ENCODE results near the gene LBP. TPM values are rescaled to one million over a fixed set of nuclear protein-coding genes. Genes with fewer than 3 reads are reported as not detected.

Gene LBP
- total and polyA plus RNA-seq, 7 experiments from 2014 or later = not detected

GRCh38 chr20:38353316-38353715 lies 7.0 kb downstream of the LBP start:
- Histone ChIP-seq H3K4me3 (ENCODE audit: low read length) (no peak overlapping the region), H3K27ac (ENCODE audit: low read depth, low read length) (no peak overlapping the region), H3K27me3 (ENCODE audit: control insufficient read depth in 2 of 2, insufficient read depth in 2 of 2, low read length in 2 of 2) (no peaks in the 10 kb centered on the region), H3K4me1 (ENCODE audit: control insufficient read depth in 2 of 2, insufficient read depth in 2 of 2, low read length in 2 of 2) (no peaks in the 10 kb centered on the region), H3K36me3 (ENCODE audit: control insufficient read depth in 2 of 3, insufficient read depth in 3 of 3, low read length in 3 of 3) (no peaks in the 10 kb centered on the region), H3K9me3 (ENCODE audit: control insufficient read depth in 2 of 3, low read length in 3 of 3) (no peaks in the 10 kb centered on the region)
- ATAC-seq = no peak
- H3K27me3 Mint-ChIP-seq = no peaks in the 10 kb centered on the region
- peaks cover 0 to 4% (median 0%) of the 10 kb centered on the region in 7 donors for H3K4me1 Mint-ChIP-seq
- no peak overlapping the region for H3K27ac Mint-ChIP-seq
- DNase-seq = no peak
- peaks cover 0 to 1% (median 0%) of the 10 kb centered on the region in 11 donors for H3K9me3 Mint-ChIP-seq
- ChIA-PET POLR2A (interaction anchor here (0.6 kb wide), 1 partner anchor 308 kb away, joined by 4 read pairs; no protein-coding TSS in a partner anchor), CTCF (interaction anchor here (0.7 kb wide), 1 partner anchor 33 kb away, joined by 3 read pairs; no protein-coding TSS in a partner anchor)
- H3K4me3 Mint-ChIP-seq = no peak overlapping the region
- no peaks in the 10 kb centered on the region for H3K36me3 Mint-ChIP-seq
- intact Hi-C loops (cut with micrococcal nuclease) = no loop called here

GRCh38 chr20:38354227-38354626 lies 7.9 kb downstream of the LBP start:
- Histone ChIP-seq H3K9me3 (ENCODE audit: control insufficient read depth in 2 of 3, low read length in 3 of 3) (no peaks in the 10 kb centered on the region), H3K4me3 (ENCODE audit: low read length) (no peak overlapping the region), H3K4me1 (ENCODE audit: control insufficient read depth in 2 of 2, insufficient read depth in 2 of 2, low read length in 2 of 2) (no peaks in the 10 kb centered on the region), H3K27me3 (ENCODE audit: control insufficient read depth in 2 of 2, insufficient read depth in 2 of 2, low read length in 2 of 2) (no peaks in the 10 kb centered on the region), H3K27ac (ENCODE audit: low read depth, low read length) (no peak overlapping the region), H3K36me3 (ENCODE audit: control insufficient read depth in 2 of 3, insufficient read depth in 3 of 3, low read length in 3 of 3) (no peaks in the 10 kb centered on the region)
- Mint-ChIP-seq H3K4me1 (peaks cover 0 to 4% (median 0%) of the 10 kb centered on the region in 7 donors), H3K4me3 (no peak overlapping the region), H3K9me3 (peaks cover 0 to 1% (median 0%) of the 10 kb centered on the region in 11 donors), H3K27me3 (no peaks in the 10 kb centered on the region), H3K36me3 (no peaks in the 10 kb centered on the region), H3K27ac (no peak overlapping the region)
- CTCF ChIA-PET = no interaction called here
- POLR2A ChIA-PET = no interaction called here
- ATAC-seq (no peak), DNase-seq (no peak)
- intact Hi-C loops (cut with micrococcal nuclease) = no loop called here

- no peak for DNase-seq
- CTCF ChIA-PET = no interaction called here
Measured at GRCh38 chr20:38355161-38356012, 9.1 kb downstream of the LBP start.

GRCh38 chr20:38357653-38358207 lies 11.4 kb downstream of the LBP start:
- intact Hi-C loops (cut with micrococcal nuclease) = loop anchor here in 1 of 2 donors (5.0 kb wide), 1 partner anchor 300 kb away; no protein-coding TSS in a partner anchor
- no peak overlapping the region for H3K4me3 Mint-ChIP-seq
- DNase-seq (no peak), ATAC-seq (no peak)
- no peak overlapping the region for H3K27ac Mint-ChIP-seq
- Histone ChIP-seq H3K27ac (ENCODE audit: low read depth, low read length) (no peak overlapping the region), H3K4me1 (ENCODE audit: control insufficient read depth in 2 of 2, insufficient read depth in 2 of 2, low read length in 2 of 2) (no peaks in the 10 kb centered on the region), H3K36me3 (ENCODE audit: control insufficient read depth in 2 of 3, insufficient read depth in 3 of 3, low read length in 3 of 3) (no peaks in the 10 kb centered on the region), H3K4me3 (ENCODE audit: low read length) (no peak overlapping the region), H3K27me3 (ENCODE audit: control insufficient read depth in 2 of 2, insufficient read depth in 2 of 2, low read length in 2 of 2) (no peaks in the 10 kb centered on the region), H3K9me3 (ENCODE audit: control insufficient read depth in 2 of 3, low read length in 3 of 3) (no peaks in the 10 kb centered on the region)
- CTCF ChIA-PET = no interaction called here
- no peaks in the 10 kb centered on the region for H3K36me3 Mint-ChIP-seq
- no peaks in the 10 kb centered on the region for H3K27me3 Mint-ChIP-seq
- POLR2A ChIA-PET = no interaction called here
- H3K9me3 Mint-ChIP-seq = peaks cover 0 to 1% (median 0%) of the 10 kb centered on the region in 11 donors
- peaks cover 0 to 4% (median 0%) of the 10 kb centered on the region in 7 donors for H3K4me1 Mint-ChIP-seq

More at GRCh38 chr20:38355161-38356012, 9.1 kb downstream of the LBP start:
- Histone ChIP-seq H3K9me3 (ENCODE audit: control insufficient read depth in 2 of 3, low read length in 3 of 3) (no peaks in the 10 kb centered on the region), H3K27me3 (ENCODE audit: control insufficient read depth in 2 of 2, insufficient read depth in 2 of 2, low read length in 2 of 2) (no peaks in the 10 kb centered on the region), H3K36me3 (ENCODE audit: control insufficient read depth in 2 of 3, insufficient read depth in 3 of 3, low read length in 3 of 3) (no peaks in the 10 kb centered on the region), H3K4me1 (ENCODE audit: control insufficient read depth in 2 of 2, insufficient read depth in 2 of 2, low read length in 2 of 2) (no peaks in the 10 kb centered on the region), H3K4me3 (ENCODE audit: low read length) (no peak overlapping the region), H3K27ac (ENCODE audit: low read depth, low read length) (no peak overlapping the region)
- Mint-ChIP-seq H3K27ac (no peak overlapping the region), H3K27me3 (no peaks in the 10 kb centered on the region), H3K4me1 (peaks cover 0 to 4% (median 0%) of the 10 kb centered on the region in 7 donors), H3K36me3 (no peaks in the 10 kb centered on the region), H3K4me3 (no peak overlapping the region), H3K9me3 (peaks cover 0 to 1% (median 0%) of the 10 kb centered on the region in 11 donors)
- ATAC-seq = no peak
- POLR2A ChIA-PET = no interaction called here
- intact Hi-C loops (cut with micrococcal nuclease) = loop anchor here in 1 of 2 donors (5.0 kb wide), 1 partner anchor 298 kb away; no protein-coding TSS in a partner anchor

- Histone ChIP-seq H3K4me3 (ENCODE audit: low read length) (no peak overlapping the region), H3K36me3 (ENCODE audit: control insufficient read depth in 2 of 3, insufficient read depth in 3 of 3, low read length in 3 of 3) (no peaks in the 10 kb centered on the region), H3K27ac (ENCODE audit: low read depth, low read length) (no peak overlapping the region), H3K4me1 (ENCODE audit: control insufficient read depth in 2 of 2, insufficient read depth in 2 of 2, low read length in 2 of 2) (no peaks in the 10 kb centered on the region), H3K27me3 (ENCODE audit: control insufficient read depth in 2 of 2, insufficient read depth in 2 of 2, low read length in 2 of 2) (no peaks in the 10 kb centered on the region), H3K9me3 (ENCODE audit: control insufficient read depth in 2 of 3, low read length in 3 of 3) (no peaks in the 10 kb centered on the region)
- no peak for DNase-seq
- no peak overlapping the region for H3K27ac Mint-ChIP-seq
- no peaks in the 10 kb centered on the region for H3K27me3 Mint-ChIP-seq
- ChIA-PET CTCF (no interaction called here), POLR2A (no interaction called here)
- H3K9me3 Mint-ChIP-seq = peaks cover 0 to 1% (median 0%) of the 10 kb centered on the region in 11 donors
- intact Hi-C loops (cut with micrococcal nuclease) = loop anchor here in 1 of 2 donors (5.0 kb wide), 1 partner anchor 301 kb away; no protein-coding TSS in a partner anchor
- peaks cover 0 to 4% (median 0%) of the 10 kb centered on the region in 7 donors for H3K4me1 Mint-ChIP-seq
- no peak for ATAC-seq
- H3K4me3 Mint-ChIP-seq = no peak overlapping the region
- H3K36me3 Mint-ChIP-seq = no peaks in the 10 kb centered on the region
Measured at GRCh38 chr20:38358556-38358955, 12.3 kb downstream of the LBP start.

- H3K27ac ChIP-seq (ENCODE audit: low read depth, low read length) = no peak overlapping the region
- ChIA-PET POLR2A (no interaction called here), CTCF (no interaction called here)
- ATAC-seq = no peak
- Mint-ChIP-seq H3K4me1 (no peaks in the 10 kb centered on the region), H3K27ac (no peak overlapping the region), H3K4me3 (no peak overlapping the region), H3K36me3 (no peaks in the 10 kb centered on the region), H3K9me3 (no peaks in the 10 kb centered on the region), H3K27me3 (peaks cover 0 to 7% (median 0%) of the 10 kb centered on the region in 5 donors)
- no peaks in the 10 kb centered on the region for H3K27me3 ChIP-seq (ENCODE audit: control insufficient read depth in 2 of 2, insufficient read depth in 2 of 2, low read length in 2 of 2)
- H3K36me3 ChIP-seq (ENCODE audit: control insufficient read depth in 2 of 3, insufficient read depth in 3 of 3, low read length in 3 of 3) = no peaks in the 10 kb centered on the region
- H3K4me1 ChIP-seq (ENCODE audit: control insufficient read depth in 2 of 2, insufficient read depth in 2 of 2, low read length in 2 of 2) = no peaks in the 10 kb centered on the region
- H3K9me3 ChIP-seq (ENCODE audit: control insufficient read depth in 2 of 3, low read length in 3 of 3) = no peaks in the 10 kb centered on the region
- intact Hi-C loops (cut with micrococcal nuclease) = no loop called here
- DNase-seq = no peak
- H3K4me3 ChIP-seq (ENCODE audit: low read length) = no peak overlapping the region
Measured at GRCh38 chr20:38363004-38363747, 16.9 kb downstream of the LBP start.

All from naive thymus-derived CD4-positive, alpha-beta T cell (primary cell).